Activated naive CD8-positive, alpha-beta T cell treated with anti-CD3 and anti-CD28 coated beads, Interleukin-2, amount 10 ng/mL, durations not matched to agents 7 days and 5 days (primary cell): ENCODE measurements around the gene SGTA. TPM values are rescaled to one million over a fixed set of nuclear protein-coding genes. Genes with fewer than 3 reads are reported as not detected.

Experiments used
- ATAC-seq: fragments of 150-1000 bp; cut with Tn5 transposase; one replicate; pipeline ENCODE4 v1.10.0; 2021; ENCODE audit warnings: low read depth, moderate library complexity
- POLR2A ChIA-PET: fragments of 350-600 bp; sonication (Branson Sonifier 250); formaldehyde crosslinking; loops from one replicate; lab custom pipeline; 2021; ENCODE audit warnings: antibody characterized with exemption; lab: Charles Lee
- DNase-seq: peaks from one replicate; pipeline ENCODE4 v3.0.0; 2021
- H3K27ac Mint-ChIP-seq: one replicate; pipeline ENCODE4 v1.8.0; 2022; ENCODE audit warnings: mild to moderate bottlenecking, mixed read lengths
- H3K27me3 Mint-ChIP-seq: one replicate; pipeline ENCODE4 v1.8.0; 2022; ENCODE audit warnings: mild to moderate bottlenecking, moderate library complexity, mixed read lengths
- H3K36me3 Mint-ChIP-seq: one replicate; pipeline ENCODE4 v1.8.0; 2021; ENCODE audit warnings: mild to moderate bottlenecking, mixed read lengths
- H3K4me1 Mint-ChIP-seq: one replicate; pipeline ENCODE4 v1.8.0; 2021; ENCODE audit warnings: mixed read lengths
- H3K4me3 Mint-ChIP-seq: one replicate; pipeline ENCODE4 v1.8.0; 2022; ENCODE audit warnings: mild to moderate bottlenecking, moderate library complexity, mixed read lengths
- H3K9me3 Mint-ChIP-seq: one replicate; pipeline ENCODE4 v1.8.0; 2021; ENCODE audit warnings: mixed read lengths
- total RNA-seq, 2 experiments: library from RNA; stranded (reverse); gene quantifications; one replicate each; pipeline ENCODE4 v1.2.3, GENCODE V29; 2021

SGTA gene
- total RNA-seq, 2 experiments from 2014 or later = 39.6 to 42.6 TPM

DNA sequence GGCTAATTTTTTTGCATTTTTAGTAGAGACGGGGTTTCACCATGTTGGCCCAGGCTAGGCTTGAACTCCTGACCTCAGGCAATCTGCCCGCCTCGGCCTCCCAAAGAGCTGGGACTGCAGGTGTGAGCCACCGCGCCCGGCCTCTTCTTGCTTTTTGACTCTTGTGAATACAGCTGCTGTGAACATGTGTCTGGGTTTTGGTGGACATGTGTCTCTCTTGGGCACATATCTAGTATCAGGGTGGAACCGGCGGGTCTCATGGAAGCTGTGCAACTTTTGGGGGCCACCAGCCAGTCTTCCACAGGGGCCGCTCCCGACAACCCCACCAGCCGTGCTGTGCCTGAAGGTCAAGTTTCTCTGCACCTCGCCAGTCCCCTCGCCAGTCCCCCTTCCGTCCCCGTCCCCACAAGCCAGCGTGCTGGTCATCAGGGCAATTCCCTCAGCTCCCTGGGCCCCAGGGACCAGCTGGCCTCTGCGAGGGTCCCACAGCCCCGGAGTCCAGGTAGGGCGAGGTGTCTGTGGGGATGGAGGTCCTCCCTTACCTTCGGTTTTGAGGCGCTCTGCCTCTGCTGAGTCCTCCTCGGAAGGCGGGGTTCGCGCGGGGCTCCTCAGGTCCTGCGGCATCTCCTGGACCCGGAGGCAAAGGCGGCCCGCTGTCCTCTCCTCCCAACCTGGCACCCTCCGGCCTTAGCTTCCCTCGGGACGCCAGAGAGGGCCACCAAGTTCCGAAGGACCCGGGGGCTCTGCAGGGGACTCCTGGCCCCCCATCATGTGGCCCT, 16.3 kb downstream of the SGTA start:
- DNase-seq (no peak), ATAC-seq (no peak)
- Mint-ChIP-seq H3K9me3 (no peaks in the 10 kb centered on the region), H3K36me3 (peaks cover 6% of the 10 kb centered on the region), H3K4me3 (no peak overlapping the region), H3K27ac (no peak overlapping the region), H3K27me3 (no peaks in the 10 kb centered on the region), H3K4me1 (no peaks in the 10 kb centered on the region)
- POLR2A ChIA-PET = no interaction called here

DNA sequence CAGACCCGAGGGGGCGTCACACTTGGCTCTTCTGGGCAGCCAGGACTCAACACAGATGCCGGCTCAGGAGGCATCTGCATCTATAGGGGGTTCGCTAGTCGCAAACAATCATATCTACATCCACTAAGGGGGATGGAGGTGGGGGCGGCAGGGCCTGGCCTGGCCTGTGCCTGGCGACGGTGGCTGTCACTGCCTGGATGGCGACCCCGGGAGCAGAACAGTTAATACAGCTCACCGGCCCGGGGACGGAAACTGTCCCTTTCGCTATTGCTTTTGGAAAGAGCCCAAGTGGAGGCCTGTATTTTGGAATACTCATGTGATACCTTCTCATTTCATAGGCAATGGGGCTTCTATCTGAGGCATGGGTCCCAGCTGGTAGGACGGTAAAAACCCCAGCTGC, 17.7 kb downstream of the SGTA start:
- DNase-seq = no peak
- Mint-ChIP-seq H3K36me3 (peaks cover 6% of the 10 kb centered on the region), H3K4me3 (no peak overlapping the region), H3K9me3 (no peaks in the 10 kb centered on the region), H3K27me3 (no peaks in the 10 kb centered on the region), H3K4me1 (no peaks in the 10 kb centered on the region), H3K27ac (no peak overlapping the region)
- POLR2A ChIA-PET = no interaction called here
- no peak for ATAC-seq

DNA sequence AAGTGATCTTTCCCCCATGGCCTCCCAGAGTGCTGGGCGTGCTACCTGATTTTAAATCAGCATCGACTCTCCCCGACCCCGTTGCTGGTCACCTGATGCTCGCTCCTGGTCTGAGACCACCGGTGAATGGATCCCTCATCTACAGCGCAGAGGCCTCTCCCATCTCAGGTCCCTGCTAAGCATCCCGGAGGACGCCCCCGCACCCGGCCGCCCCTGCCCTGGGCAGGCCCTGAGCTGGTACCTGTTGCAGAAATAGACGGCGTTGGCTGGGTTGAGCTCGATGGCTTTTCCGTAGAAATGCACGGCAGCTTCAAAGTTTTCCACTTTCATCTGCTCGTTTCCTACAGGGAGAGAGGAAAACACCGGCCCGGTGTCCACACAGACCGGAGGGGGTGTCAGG, 18.1 kb downstream of the SGTA start:
- Mint-ChIP-seq H3K4me3 (no peak overlapping the region), H3K27ac (no peak overlapping the region), H3K27me3 (no peaks in the 10 kb centered on the region), H3K9me3 (no peaks in the 10 kb centered on the region), H3K36me3 (peaks cover 7% of the 10 kb centered on the region), H3K4me1 (no peaks in the 10 kb centered on the region)
- ATAC-seq (no peak), DNase-seq (no peak)
- POLR2A ChIA-PET = no interaction called here

DNA sequence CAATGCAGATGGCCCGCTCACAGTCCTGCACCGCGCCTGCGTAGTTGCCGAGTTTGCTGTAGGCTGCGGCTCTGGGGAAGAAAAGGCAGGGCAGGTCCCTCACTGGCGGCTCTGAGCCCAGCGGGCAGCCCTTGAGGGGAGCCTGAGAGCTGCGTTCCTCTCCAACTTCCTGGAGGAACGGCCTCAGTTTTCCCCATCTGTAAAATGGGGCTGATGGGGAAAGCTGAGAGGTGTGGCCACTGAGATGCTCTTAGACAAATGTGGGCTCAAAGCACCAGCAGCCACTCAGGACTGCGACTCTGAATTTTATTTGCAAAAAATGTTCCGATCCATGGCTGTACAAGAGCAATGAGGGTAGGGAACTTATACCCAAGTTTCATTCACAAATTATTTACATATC, 19.4 kb downstream of the SGTA start:
- DNase-seq = no peak
- no peak for ATAC-seq
- Mint-ChIP-seq H3K4me1 (peaks cover 2% of the 10 kb centered on the region), H3K9me3 (no peaks in the 10 kb centered on the region), H3K27me3 (no peaks in the 10 kb centered on the region), H3K36me3 (peaks cover 12% of the 10 kb centered on the region), H3K4me3 (no peak overlapping the region), H3K27ac (no peak overlapping the region)
- POLR2A ChIA-PET = no interaction called here

DNA sequence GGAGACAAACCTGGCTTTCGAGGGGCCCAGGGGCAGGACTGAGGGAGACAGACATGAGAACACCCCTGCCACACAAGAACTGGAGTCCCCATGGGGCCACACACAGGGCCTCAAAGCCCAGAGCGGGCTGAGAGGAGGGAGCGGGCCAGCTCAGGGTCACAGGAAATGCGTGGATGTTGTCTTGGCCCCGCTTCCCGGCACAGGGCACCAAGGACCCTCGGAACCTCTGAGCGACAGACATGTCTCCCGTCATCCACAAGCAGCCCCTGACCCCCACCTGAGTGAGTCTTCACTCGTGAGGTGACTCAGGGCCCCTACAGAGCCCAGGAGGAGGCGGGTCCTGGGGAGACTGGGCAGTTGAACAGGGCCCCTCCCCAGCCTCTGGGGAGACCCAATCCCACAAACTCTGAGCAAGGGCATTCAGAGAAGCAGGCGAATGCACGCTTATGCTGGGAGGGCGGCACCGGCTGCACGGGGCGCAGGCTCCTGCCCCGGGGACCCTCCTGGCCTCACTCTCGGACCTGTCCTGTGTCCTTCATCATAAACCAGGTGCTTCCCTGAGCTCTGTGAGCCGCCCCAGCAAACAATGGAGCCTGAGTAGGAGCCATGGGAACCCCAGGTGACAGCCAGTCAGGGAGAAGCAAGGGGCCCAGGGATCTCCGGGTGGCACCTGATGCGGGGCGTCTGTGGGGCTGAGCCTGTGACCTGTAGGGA, 20.1 kb downstream of the SGTA start:
- DNase-seq (no peak), ATAC-seq (no peak)
- no peaks in the 10 kb centered on the region for H3K9me3 Mint-ChIP-seq
- H3K27me3 Mint-ChIP-seq = no peaks in the 10 kb centered on the region
- no peak overlapping the region for H3K4me3 Mint-ChIP-seq
- H3K36me3 Mint-ChIP-seq = peaks cover 14% of the 10 kb centered on the region
- POLR2A ChIA-PET = no interaction called here
- peaks cover 2% of the 10 kb centered on the region for H3K4me1 Mint-ChIP-seq
- no peak overlapping the region for H3K27ac Mint-ChIP-seq

DNA sequence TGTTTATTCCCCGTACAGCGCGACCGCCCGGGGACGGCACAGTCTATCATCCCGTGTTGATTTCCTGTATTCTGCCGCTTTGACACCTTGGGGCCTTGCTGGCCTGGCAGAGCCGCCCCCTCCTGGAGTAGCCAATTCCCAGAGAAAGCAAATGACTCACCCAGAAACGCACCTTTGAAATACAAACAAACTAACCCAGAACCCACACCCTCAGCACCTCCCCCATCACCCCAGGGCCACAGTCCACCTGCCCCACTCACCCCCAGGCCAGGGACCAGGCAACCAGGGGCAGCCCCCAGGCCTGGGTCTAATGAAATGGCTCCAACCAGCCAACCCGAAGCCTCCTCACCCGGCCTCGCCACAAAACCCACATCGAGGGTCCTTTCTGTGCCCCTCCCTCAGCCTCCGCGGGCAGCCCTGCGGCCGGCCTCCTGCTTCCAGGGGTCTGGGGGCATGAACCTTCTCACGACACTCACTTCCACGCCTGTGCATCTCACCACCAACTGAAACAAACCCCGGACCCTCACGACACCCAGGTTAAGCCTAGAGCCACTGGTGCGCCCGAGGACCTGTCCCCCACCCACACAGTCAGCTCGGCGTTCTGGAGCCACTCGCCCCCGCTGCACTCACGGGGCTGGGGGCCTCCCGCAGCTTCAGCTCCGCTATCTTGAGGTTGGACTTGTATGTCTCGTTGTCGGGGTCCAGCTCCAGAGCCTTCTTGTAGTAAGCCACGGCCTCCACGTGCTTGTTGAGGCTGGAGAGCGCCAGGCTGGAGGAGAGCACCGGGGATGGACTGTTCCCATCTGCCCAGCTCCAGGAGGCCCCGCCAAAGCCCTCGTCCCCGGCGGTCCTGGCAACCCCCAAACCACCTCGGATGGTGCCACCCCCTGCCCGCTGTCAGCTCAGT, 20.9 kb downstream of the SGTA start:
- ATAC-seq = no peak
- Mint-ChIP-seq H3K4me1 (peaks cover 2% of the 10 kb centered on the region), H3K27me3 (no peaks in the 10 kb centered on the region), H3K9me3 (no peaks in the 10 kb centered on the region), H3K27ac (no peak overlapping the region), H3K36me3 (peaks cover 14% of the 10 kb centered on the region), H3K4me3 (no peak overlapping the region)
- POLR2A ChIA-PET = no interaction called here
- DNase-seq = no peak

DNA sequence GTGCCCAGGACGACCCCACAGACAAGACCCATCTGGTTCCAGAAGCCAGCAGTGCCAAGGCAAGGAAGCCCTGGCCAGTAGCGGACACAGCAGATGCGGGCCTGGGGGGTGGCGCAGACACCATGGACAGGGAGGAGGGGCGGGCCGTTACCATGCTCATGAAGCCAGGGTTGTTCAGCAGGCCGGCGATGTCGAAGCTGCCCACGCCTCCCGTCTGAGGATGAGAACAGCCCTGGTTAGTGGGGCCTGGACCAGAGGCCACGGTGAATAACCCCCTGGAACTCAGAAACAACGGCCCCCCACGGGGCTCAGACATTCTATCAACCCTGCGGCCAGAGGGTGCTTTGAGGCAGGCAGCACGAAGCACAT, 21.8 kb downstream of the SGTA start:
- POLR2A ChIA-PET = no interaction called here
- ATAC-seq (no peak), DNase-seq (no peak)
- Mint-ChIP-seq H3K4me3 (no peak overlapping the region), H3K36me3 (peaks cover 14% of the 10 kb centered on the region), H3K9me3 (no peaks in the 10 kb centered on the region), H3K27me3 (no peaks in the 10 kb centered on the region), H3K4me1 (peaks cover 2% of the 10 kb centered on the region), H3K27ac (no peak overlapping the region)

DNA sequence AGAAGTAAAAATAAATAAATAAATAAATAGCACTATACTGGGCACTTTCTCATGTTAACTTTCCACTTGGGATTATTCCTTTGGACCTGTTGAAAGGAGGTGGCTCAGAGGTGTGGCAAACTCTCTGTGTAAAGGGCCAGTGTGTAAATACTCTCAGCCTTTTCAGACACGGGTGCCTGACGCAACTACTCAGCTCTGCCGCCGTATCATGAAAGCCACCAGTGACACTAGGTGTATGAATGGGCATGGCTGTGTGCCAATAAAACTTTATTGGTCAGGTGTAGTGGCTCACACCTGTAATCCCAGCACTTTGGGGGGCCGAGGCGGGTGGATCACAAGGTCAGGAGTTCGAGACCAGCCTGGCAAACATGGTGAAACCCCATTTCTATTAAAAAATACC, 23.1 kb downstream of the SGTA start:
- no peaks in the 10 kb centered on the region for H3K27me3 Mint-ChIP-seq
- no peak for ATAC-seq
- peaks cover 12% of the 10 kb centered on the region for H3K36me3 Mint-ChIP-seq
- POLR2A ChIA-PET = no interaction called here
- H3K4me1 Mint-ChIP-seq = peaks cover 2% of the 10 kb centered on the region
- no peaks in the 10 kb centered on the region for H3K9me3 Mint-ChIP-seq
- DNase-seq = no peak
- no peak overlapping the region for H3K27ac Mint-ChIP-seq
- no peak overlapping the region for H3K4me3 Mint-ChIP-seq

DNA sequence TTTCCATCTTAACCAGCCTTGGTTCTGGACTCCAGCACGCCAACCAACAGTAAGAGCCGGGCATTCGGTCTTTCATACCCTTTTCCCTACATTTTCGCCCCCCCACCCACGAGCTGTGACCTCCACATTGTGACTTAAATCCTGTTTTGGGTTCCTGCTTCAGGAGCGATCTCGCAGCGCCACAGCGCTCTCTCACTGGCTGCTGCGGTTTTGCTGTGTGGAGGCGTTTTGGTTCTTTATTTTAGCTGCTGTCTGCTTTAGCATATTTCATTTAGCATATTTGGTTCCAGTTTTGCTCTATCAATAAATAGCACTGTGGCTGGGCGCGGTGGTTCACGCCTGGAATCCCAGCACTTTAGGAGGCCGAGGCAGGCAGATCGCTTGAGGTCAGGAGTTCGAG, 23.7 kb downstream of the SGTA start:
- no peaks in the 10 kb centered on the region for H3K9me3 Mint-ChIP-seq
- H3K36me3 Mint-ChIP-seq = peaks cover 12% of the 10 kb centered on the region
- ATAC-seq = no peak
- H3K4me1 Mint-ChIP-seq = peaks cover 2% of the 10 kb centered on the region
- H3K4me3 Mint-ChIP-seq = no peak overlapping the region
- no peak overlapping the region for H3K27ac Mint-ChIP-seq
- H3K27me3 Mint-ChIP-seq = no peaks in the 10 kb centered on the region
- no peak for DNase-seq
- POLR2A ChIA-PET = no interaction called here

DNA sequence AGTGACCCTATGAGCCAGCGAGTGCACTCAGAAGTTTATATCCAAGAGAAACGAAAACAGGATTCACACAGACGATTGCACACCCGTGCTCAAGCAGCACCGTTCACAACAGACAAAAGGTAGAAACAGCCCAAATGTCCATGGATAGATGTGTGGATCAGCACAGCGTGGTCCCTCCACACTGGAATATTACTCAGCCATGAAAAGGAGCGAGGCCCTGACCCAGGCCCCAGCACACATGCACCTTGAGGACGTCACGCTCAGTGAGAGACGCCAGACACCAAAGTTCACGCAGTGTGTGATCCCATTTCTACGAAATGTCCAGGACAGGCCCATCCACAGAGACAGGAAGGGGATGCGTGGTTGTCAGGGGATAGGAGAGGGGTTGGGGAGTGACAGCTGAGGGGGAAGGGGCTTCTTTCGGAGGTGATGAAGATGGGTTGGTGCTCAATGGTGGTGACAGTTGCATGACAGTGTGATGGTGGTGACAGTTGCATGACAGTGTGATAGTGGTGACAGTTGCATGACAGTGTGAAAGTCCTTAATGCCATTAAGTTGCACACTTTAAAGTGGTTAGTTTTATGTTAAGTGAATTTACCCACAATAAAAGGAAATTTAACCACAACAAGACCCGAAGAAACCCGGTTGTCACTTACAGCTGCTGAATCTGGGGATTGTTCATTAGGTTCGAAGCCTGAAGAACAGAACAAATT, 24.3 kb downstream of the SGTA start:
- Mint-ChIP-seq H3K9me3 (no peaks in the 10 kb centered on the region), H3K4me3 (no peak overlapping the region), H3K36me3 (peaks cover 12% of the 10 kb centered on the region), H3K27ac (no peak overlapping the region), H3K27me3 (no peaks in the 10 kb centered on the region), H3K4me1 (peaks cover 2% of the 10 kb centered on the region)
- POLR2A ChIA-PET = no interaction called here
- ATAC-seq (no peak), DNase-seq (no peak)

DNA sequence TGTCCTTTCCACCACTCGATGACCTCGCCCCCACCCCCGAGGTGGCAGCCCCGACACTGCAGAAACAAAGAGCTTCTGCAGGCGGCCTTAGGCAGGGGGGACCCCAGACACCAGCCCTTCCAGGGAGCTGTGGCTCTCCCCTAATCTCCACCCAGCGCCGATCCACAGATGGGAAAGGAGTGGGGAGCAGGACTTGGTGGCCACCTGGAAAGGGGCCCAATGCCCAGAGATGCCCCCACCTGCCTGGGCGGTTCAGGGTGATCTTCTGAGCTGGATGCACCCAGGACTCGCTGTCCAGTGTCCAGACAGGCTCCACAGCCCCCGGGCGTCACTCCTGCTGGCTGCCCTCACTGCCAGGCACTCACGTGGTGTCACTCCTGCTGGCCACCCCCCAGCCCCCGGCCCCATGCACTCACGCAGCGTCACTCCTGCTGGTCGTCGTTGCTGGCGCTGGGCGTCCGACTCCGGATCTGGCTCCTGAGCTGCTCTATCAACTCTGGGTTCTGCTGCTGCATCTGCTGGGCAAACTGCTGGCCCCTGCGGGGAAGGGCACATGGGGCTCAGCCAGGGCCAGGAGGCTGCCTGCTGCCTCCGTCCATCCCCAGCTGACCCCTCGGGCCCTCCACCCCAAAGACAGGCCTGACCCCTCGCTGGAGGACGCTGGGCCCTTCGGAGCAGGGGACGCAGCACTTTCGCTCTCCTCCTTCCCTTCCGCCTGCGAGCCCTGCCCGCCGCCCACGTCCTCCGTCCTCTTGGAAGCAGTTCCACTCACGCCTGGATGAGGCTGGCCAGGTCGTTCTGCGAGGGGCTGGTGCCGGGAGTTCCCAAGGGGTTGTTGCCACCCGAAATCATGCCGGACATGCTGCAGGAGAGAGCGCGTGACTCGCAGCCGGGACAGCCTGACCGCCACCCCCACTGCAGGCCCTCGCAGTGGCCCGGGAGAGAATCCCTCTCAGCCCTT, 25.9 kb downstream of the SGTA start:
- ATAC-seq = no peak
- no peak overlapping the region for H3K4me3 Mint-ChIP-seq
- no peak for DNase-seq
- H3K27ac Mint-ChIP-seq = no peak overlapping the region
- POLR2A ChIA-PET = no interaction called here
- peaks cover 2% of the 10 kb centered on the region for H3K4me1 Mint-ChIP-seq
- peaks cover 9% of the 10 kb centered on the region for H3K36me3 Mint-ChIP-seq
- no peaks in the 10 kb centered on the region for H3K9me3 Mint-ChIP-seq
- H3K27me3 Mint-ChIP-seq = no peaks in the 10 kb centered on the region

DNA sequence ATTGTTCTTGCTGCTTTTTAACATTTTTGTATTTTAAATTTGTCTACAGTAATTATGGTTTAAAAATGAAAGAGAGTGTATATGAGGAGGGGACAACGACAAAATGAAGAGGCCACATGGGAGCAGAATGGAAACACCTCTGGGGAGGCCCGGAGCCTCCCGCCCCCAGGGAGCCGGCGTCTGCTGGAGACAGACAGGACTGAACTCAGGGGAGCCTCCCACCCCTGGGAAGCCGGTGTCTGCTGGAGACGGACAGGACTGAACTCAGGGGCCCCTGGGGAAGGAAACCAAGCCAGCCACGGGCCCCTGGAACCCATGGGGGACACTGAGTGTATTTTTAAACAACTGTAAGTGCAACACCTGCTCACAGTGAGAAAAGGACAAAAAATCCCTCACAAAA, 26.6 kb downstream of the SGTA start:
- Mint-ChIP-seq H3K4me3 (no peak overlapping the region), H3K36me3 (peaks cover 8% of the 10 kb centered on the region), H3K27me3 (no peaks in the 10 kb centered on the region), H3K27ac (no peak overlapping the region), H3K4me1 (peaks cover 2% of the 10 kb centered on the region), H3K9me3 (no peaks in the 10 kb centered on the region)
- ATAC-seq (no peak), DNase-seq (no peak)
- POLR2A ChIA-PET = no interaction called here
